ENCODE results near the gene PANX1.
A peak's percentile ranks its signal among the peaks of the same experiment; 100 is the strongest.
"Not testable (repeated sequence)": the region's sequence is repeated elsewhere in the genome, so short reads cannot be mapped to it uniquely, and the experiment has no call there.

The PANX1 gene

GRCh38 chr11:94150056-94150455 is 21.4 kb downstream of the PANX1 start:
- no peak for DNase-seq (ENCODE audit: low read depth)

GRCh38 chr11:94150704-94151685 is 22.4 kb downstream of the PANX1 start:
- no peak for DNase-seq (ENCODE audit: low read depth)

- DNase-seq (ENCODE audit: low read depth) = no peak
Measured at GRCh38 chr11:94151903-94152677, 23.4 kb downstream of the PANX1 start.

- DNase-seq (ENCODE audit: low read depth) = no peak
Measured at GRCh38 chr11:94152678-94153065, 24.0 kb downstream of the PANX1 start.

- no peak for DNase-seq (ENCODE audit: low read depth)
Measured at GRCh38 chr11:94153320-94153719, 24.7 kb downstream of the PANX1 start.

- no peak for DNase-seq (ENCODE audit: low read depth)
Measured at GRCh38 chr11:94154095-94154856, 25.6 kb downstream of the PANX1 start.

- DNase-seq (ENCODE audit: low read depth) = not testable (repeated sequence)
Measured at GRCh38 chr11:94157339-94157738, 28.7 kb downstream of the PANX1 start.

GRCh38 chr11:94168882-94169281 is 40.2 kb downstream of the PANX1 start:
- no peak for DNase-seq (ENCODE audit: low read depth)

- DNase-seq (ENCODE audit: low read depth) = no peak
Measured at GRCh38 chr11:94169516-94169915, 40.9 kb downstream of the PANX1 start.

- DNase-seq (ENCODE audit: low read depth) = no peak
Measured at GRCh38 chr11:94169930-94170545, 41.4 kb downstream of the PANX1 start.

GRCh38 chr11:94170953-94171352 is 42.3 kb downstream of the PANX1 start:
- DNase-seq (ENCODE audit: low read depth) = no peak

GRCh38 chr11:94171693-94172440 is 43.2 kb downstream of the PANX1 start:
- DNase-seq (ENCODE audit: low read depth) = no peak

- DNase-seq (ENCODE audit: low read depth) = no peak
Measured at GRCh38 chr11:94175535-94175934, 46.9 kb downstream of the PANX1 start.

GRCh38 chr11:94178331-94178730 is 49.7 kb downstream of the PANX1 start:
- no peak for DNase-seq (ENCODE audit: low read depth)

- no peak for DNase-seq (ENCODE audit: low read depth)
Measured at GRCh38 chr11:94179696-94180095, 51.1 kb downstream of the PANX1 start.

- no peak for DNase-seq (ENCODE audit: low read depth)
Measured at GRCh38 chr11:94181526-94181925, 52.9 kb downstream of the PANX1 start.

GRCh38 chr11:94181943-94182342 is 53.3 kb downstream of the PANX1 start:
- DNase-seq (ENCODE audit: low read depth) = no peak

- DNase-seq (ENCODE audit: low read depth) = no peak
Measured at GRCh38 chr11:94183251-94183885, 54.7 kb downstream of the PANX1 start.

- DNase-seq (ENCODE audit: low read depth) = peak; percentile 30
Measured at GRCh38 chr11:94183886-94184264, 55.2 kb downstream of the PANX1 start.

- DNase-seq (ENCODE audit: low read depth) = no peak
Measured at GRCh38 chr11:94184362-94184761, 55.7 kb downstream of the PANX1 start.

- DNase-seq (ENCODE audit: low read depth) = no peak
Measured at GRCh38 chr11:94184846-94185245, 56.2 kb downstream of the PANX1 start.
